HepG2 (cell line): ENCODE data around the gene IQCN. TPM values are rescaled to one million over a fixed set of nuclear protein-coding genes. Genes with fewer than 3 reads are reported as not detected.

Experiments used
- ASH2L ChIP-seq: fragments of 300-600, 200-600 bp; sonication (generic); IDR thresholded peaks from 2 replicates; pipeline ENCODE4 v1.7.0; 2017; ENCODE audit warnings: low read depth, mild to moderate bottlenecking, moderate library complexity, mixed read lengths, low read length; ENCODE audit not compliant: insufficient read length
- ATF7 ChIP-seq, 2 experiments: fragments of 450-650 bp in 1 of 2; sonication (generic) in 1 of 2; formaldehyde crosslinking in 1 of 2; IDR thresholded peaks; 2 replicates each; pipeline versions ENCODE4 v1.4.0 to v1.6.1; 2016 to 2020; ENCODE audit warnings: antibody characterized with exemption in 1 of 2, mild to moderate bottlenecking in 1 of 2, missing genetic modification reagents in 1 of 2
- BORCS8-MEF2B ChIP-seq: sonication (generic); formaldehyde crosslinking; IDR thresholded peaks from 2 replicates; pipeline ENCODE4 v1.8.0; 2022; ENCODE audit warnings: mild to moderate bottlenecking, missing genetic modification reagents
- FOXK2 ChIP-seq: fragments of 450-650 bp; IDR thresholded peaks from 2 replicates; pipeline ENCODE4 v1.6.1; 2016
- GLMP ChIP-seq: sonication (generic); formaldehyde crosslinking; IDR thresholded peaks from 2 replicates; pipeline ENCODE4 v1.9.0; 2021; ENCODE audit warnings: missing genetic modification reagents, mild to moderate bottlenecking, borderline replicate concordance
- HMGXB3 ChIP-seq: sonication (generic); formaldehyde crosslinking; IDR thresholded peaks from 2 replicates; pipeline ENCODE4 v1.4.0; 2020; ENCODE audit warnings: missing genetic modification reagents, borderline replicate concordance
- JDP2 ChIP-seq: sonication (generic); formaldehyde crosslinking; IDR thresholded peaks from 2 replicates; pipeline ENCODE4 v1.8.1; 2022; ENCODE audit warnings: missing genetic modification reagents, borderline replicate concordance
- KDM1A ChIP-seq: IDR thresholded peaks from 2 replicates; pipeline ENCODE4 v1.6.1; 2016; ENCODE audit warnings: missing compliant biosample characterization
- KDM2A ChIP-seq: sonication (generic); formaldehyde crosslinking; IDR thresholded peaks from 2 replicates; pipeline ENCODE4 v1.4.0; 2020; ENCODE audit warnings: low read depth, missing genetic modification reagents, borderline replicate concordance
- LCORL ChIP-seq, 2 experiments: fragments of 450-650 bp in 1 of 2; sonication (generic) in 1 of 2; formaldehyde crosslinking in 1 of 2; IDR thresholded peaks; 2 replicates each; pipeline versions ENCODE4 v1.5.0 to v1.6.1; 2017 to 2020; ENCODE audit warnings: antibody characterized with exemption in 1 of 2, missing genetic modification reagents in 1 of 2
- RARG ChIP-seq: sonication (generic); formaldehyde crosslinking; IDR thresholded peaks from 2 replicates; pipeline ENCODE4 v1.4.0; 2020; ENCODE audit warnings: low read depth, mild to moderate bottlenecking, missing genetic modification reagents
- RFX5 ChIP-seq: IDR thresholded peaks from 2 replicates; pipeline ENCODE4 v1.6.1; 2011; ENCODE audit warnings: low read depth, low read length, improper control_type of control experiment
- SSRP1 ChIP-seq: IDR thresholded peaks from 2 replicates; pipeline ENCODE4 v1.6.1; 2016; ENCODE audit warnings: control low read depth
- TBX2 ChIP-seq: sonication (generic); formaldehyde crosslinking; IDR thresholded peaks from 2 replicates; pipeline ENCODE4 v1.5.0; 2020; ENCODE audit warnings: missing genetic modification reagents, mild to moderate bottlenecking, borderline replicate concordance
- ZNF230 ChIP-seq: sonication (generic); formaldehyde crosslinking; IDR thresholded peaks from 2 replicates; pipeline ENCODE4 v1.4.0; 2020; ENCODE audit warnings: mild to moderate bottlenecking, missing genetic modification reagents
- ZNF24 ChIP-seq: fragments of 450-650 bp; IDR thresholded peaks from 2 replicates; pipeline ENCODE4 v1.6.1; 2017; ENCODE audit warnings: antibody characterized with exemption, mild to moderate bottlenecking
- ZNF335 ChIP-seq: sonication (generic); formaldehyde crosslinking; IDR thresholded peaks from 2 replicates; pipeline ENCODE4 v1.4.0; 2020; ENCODE audit warnings: missing genetic modification reagents
- ZNF337 ChIP-seq: sonication (generic); formaldehyde crosslinking; IDR thresholded peaks from 2 replicates; pipeline ENCODE4 v1.5.1; 2020; ENCODE audit warnings: missing genetic modification reagents, low read depth, mild to moderate bottlenecking, borderline replicate concordance
- ZNF468 ChIP-seq: sonication (generic); formaldehyde crosslinking; IDR thresholded peaks from 2 replicates; pipeline ENCODE4 v1.8.0; 2022; ENCODE audit warnings: mild to moderate bottlenecking, moderate library complexity, missing genetic modification reagents
- ZNF501 ChIP-seq: sonication (generic); formaldehyde crosslinking; IDR thresholded peaks from 2 replicates; pipeline ENCODE4 v1.5.1; 2020; ENCODE audit warnings: mild to moderate bottlenecking, moderate library complexity, missing genetic modification reagents
- ZNF629 ChIP-seq: sonication (generic); formaldehyde crosslinking; conservative IDR thresholded peaks from 2 replicates; pipeline ENCODE4 v1.5.0; 2020; ENCODE audit warnings: missing genetic modification reagents
- ZSCAN31 ChIP-seq: sonication (generic); formaldehyde crosslinking; IDR thresholded peaks from 2 replicates; pipeline ENCODE4 v1.5.0; 2020; ENCODE audit warnings: low read depth, mild to moderate bottlenecking, missing genetic modification reagents
- polyA plus RNA-seq, 8 experiments: library from polyadenylated mRNA; depleted of rRNA in 3 of 8; stranded (reverse) in 7 of 8; unstranded in 1 of 8; fragments of >200 nt; fragmentation: Illumina TruSeq in 4 of 8; extraction: Trizol in 4 of 8; gene quantifications; 2 replicates each; pipeline versions ENCODE4 v1.2.1 to v1.2.3, GENCODE V29; 2011 to 2016; ENCODE audit warnings: low read depth in 4 of 8, missing spikeins in 1 of 8, mixed read lengths in 1 of 8; ENCODE audit not compliant: insufficient read depth in 1 of 8
- total RNA-seq, 5 experiments: library from RNA; depleted of rRNA; stranded (reverse); fragments of >200 nt; fragmentation: Illumina TruSeq; extraction: Trizol; gene quantifications; 2 replicates each; pipeline ENCODE4 v1.2.3, GENCODE V29; 2016; ENCODE audit warnings: low read depth in 1 of 5
- TF ChIP-seq, protein P1 (sequence below): sonication (generic); formaldehyde crosslinking; IDR thresholded peaks from 2 replicates; pipeline ENCODE4 v1.5.0; 2020; ENCODE audit warnings: missing genetic modification reagents
- TF ChIP-seq, protein P2 (sequence below): sonication (generic); formaldehyde crosslinking; IDR thresholded peaks from 2 replicates; pipeline ENCODE4 v1.8.1; 2023; ENCODE audit warnings: missing genetic modification reagents, mild to moderate bottlenecking, borderline replicate concordance

The IQCN gene
- total and polyA plus RNA-seq, 2 of the 13 experiments (the other 11 are each of a cell fraction or from before 2014, with no cell fraction given), result 0.04 to 0.18 TPM

DNA sequence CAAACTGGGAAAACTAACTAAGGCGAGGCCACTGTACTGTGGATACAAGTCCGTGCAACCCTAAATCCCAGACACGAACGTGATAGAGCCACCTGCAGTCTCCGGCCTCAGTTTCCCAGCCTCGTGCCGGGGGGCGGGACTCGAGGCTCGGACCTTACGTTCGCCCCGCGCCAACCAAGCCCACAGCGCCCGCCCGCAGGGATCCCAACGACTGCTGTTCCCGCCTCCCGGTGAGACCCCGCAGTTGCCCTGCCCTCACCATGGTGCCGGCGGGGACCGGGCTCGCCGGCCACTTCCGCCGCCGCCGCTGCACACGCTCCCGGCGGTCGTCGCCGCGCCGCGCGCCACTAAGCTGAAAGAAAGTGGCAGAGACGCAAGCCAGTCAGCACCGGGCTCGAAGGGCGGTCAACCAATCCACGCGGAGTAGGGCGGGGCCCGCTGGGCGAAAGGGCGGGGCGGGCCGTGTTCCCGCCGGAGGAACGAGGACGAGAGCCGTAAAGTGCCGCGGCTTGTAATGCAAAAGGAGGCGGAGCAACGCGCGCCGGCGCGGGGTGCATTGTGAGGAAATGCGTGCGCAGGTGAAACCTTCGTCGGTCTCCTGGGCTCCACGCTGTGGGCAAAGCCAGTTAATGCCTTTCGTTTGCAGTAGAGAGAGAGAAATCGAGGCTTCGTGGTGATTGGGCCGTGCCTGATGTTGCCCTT is 48.7 kb upstream of the IQCN start, which contains the start of gene LSM4 (continued):
- TF ChIP-seq TBX2 (CRISPR knock-in tag), result peak; percentile 65; the same call in 1 of the 2 replicates
- no peak for TF ChIP-seq ZNF337 (CRISPR knock-in tag)
- TF ChIP-seq SSRP1 (CRISPR knock-in tag), result no peak
- TF ChIP-seq ZNF230 (CRISPR knock-in tag), result no peak; the same call in 1 of the 2 replicates
- TF ChIP-seq, protein P1, sequence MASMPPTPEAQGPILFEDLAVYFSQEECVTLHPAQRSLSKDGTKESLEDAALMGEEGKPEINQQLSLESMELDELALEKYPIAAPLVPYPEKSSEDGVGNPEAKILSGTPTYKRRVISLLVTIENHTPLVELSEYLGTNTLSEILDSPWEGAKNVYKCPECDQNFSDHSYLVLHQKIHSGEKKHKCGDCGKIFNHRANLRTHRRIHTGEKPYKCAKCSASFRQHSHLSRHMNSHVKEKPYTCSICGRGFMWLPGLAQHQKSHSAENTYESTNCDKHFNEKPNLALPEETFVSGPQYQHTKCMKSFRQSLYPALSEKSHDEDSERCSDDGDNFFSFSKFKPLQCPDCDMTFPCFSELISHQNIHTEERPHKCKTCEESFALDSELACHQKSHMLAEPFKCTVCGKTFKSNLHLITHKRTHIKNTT (CRISPR knock-in tag), result no peak
- TF ChIP-seq GLMP, result no peak
- TF ChIP-seq BORCS8-MEF2B (CRISPR knock-in tag), result peak; percentile 73
- TF ChIP-seq HMGXB3 (CRISPR knock-in tag), result peak; percentile 67; the same call in 1 of the 2 replicates
- TF ChIP-seq ZNF501 (CRISPR knock-in tag), result no peak
- no peak for TF ChIP-seq LCORL (IDR thresholded peaks at IDR 0.05)
- no peak for TF ChIP-seq LCORL (CRISPR knock-in tag; IDR thresholded peaks at IDR 0.05)
- TF ChIP-seq ZNF335 (CRISPR knock-in tag), result no peak; the same call in 1 of the 2 replicates
- TF ChIP-seq ZSCAN31 (CRISPR knock-in tag), result peak; percentile 80; the same call in 1 of the 2 replicates
- TF ChIP-seq JDP2, result no peak
- no peak for TF ChIP-seq RARG (CRISPR knock-in tag)
- peak; percentile 78; the same call in 1 of the 2 replicates for TF ChIP-seq KDM2A (CRISPR knock-in tag)
- TF ChIP-seq FOXK2, result no peak
- peak; percentile 51 for TF ChIP-seq RFX5
- no peak for TF ChIP-seq ZNF629
- peak; percentile 87 for TF ChIP-seq ASH2L
- TF ChIP-seq ZNF468, result no peak
- no peak for TF ChIP-seq KDM1A (CRISPR knock-in tag)
- TF ChIP-seq ATF7 (IDR thresholded peaks at IDR 0.05), result no peak
- no peak; the same call in 1 of the 2 replicates for TF ChIP-seq ATF7 (CRISPR knock-in tag; IDR thresholded peaks at IDR 0.05)
- TF ChIP-seq ZNF24, result no peak
- TF ChIP-seq, protein P2, sequence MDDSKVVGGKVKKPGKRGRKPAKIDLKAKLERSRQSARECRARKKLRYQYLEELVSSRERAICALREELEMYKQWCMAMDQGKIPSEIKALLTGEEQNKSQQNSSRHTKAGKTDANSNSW (CRISPR knock-in tag), result no peak
